ENCODE data around the gene DNAH2.

DNA sequence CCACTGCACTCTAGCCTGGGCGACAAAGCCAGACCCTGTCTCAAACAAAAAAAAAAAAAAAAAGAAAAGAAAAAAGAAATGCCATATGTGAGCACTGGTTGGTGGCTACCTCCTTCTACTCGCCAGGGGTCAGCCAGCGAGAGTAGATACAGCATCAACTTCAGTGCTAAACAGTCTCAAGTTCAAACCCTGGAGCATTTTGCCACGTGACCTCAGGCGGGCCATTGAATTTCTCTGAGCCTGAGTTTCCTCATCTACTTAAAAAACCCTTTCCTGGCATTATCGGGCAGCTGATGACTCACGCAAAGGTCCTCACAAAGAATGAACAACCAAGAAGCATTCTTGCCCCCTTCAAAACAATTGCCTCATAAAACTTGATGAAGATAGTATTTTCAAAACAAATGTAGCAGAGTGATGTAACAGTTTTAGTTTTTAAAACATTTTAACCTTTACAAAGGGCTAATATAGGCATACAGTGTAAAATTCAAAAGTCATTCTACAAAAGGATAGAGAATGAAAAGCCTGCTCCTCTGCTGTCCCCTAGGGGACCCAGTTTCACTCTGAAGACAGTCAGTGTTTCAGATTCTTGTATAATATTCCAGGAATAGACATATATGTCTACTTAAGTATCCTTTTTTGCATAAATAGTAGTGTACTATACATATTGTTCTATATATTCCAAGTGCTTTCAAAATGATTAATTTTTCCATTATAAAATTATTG lies 28.4 kb downstream of the DNAH2 start:
- no peak for TF ChIP-seq CTCF (IDR thresholded peaks at IDR 0.05)
- no peak for TF ChIP-seq POLR2AphosphoS5 (IDR thresholded peaks at IDR 0.05)
- no peak for TF ChIP-seq POLR2A (IDR thresholded peaks at IDR 0.05)

Measured in prostate gland (tissue), 2 donors.